MM.1S (cell line): ENCODE results near the gene CCDC102B.

Experiments used
- DNase-seq: peaks from one replicate; pipeline ENCODE4 v3.0.0-alpha.2; 2015
- H2AFZ ChIP-seq: fragments of 300-600 bp; sonication (generic); 2 replicates; pipeline ENCODE4 v1.6.0; 2016; ENCODE audit warnings: antibody characterized with exemption, low read length
- H3F3A ChIP-seq: fragments of 300-600 bp; sonication (generic); 2 replicates; pipeline ENCODE4 v1.6.1; 2016; ENCODE audit warnings: mild to moderate bottlenecking, antibody characterized with exemption, low read length, moderate library complexity, mixed read lengths; ENCODE audit not compliant: insufficient read depth
- H3K27ac ChIP-seq: fragments of 300-600 bp; sonication (generic); 2 replicates; pipeline ENCODE4 v1.5.1; 2016; ENCODE audit warnings: mild to moderate bottlenecking, low read length
- H3K27me3 ChIP-seq: fragments of 300-600 bp; sonication (generic); replicated peaks from 2 replicates; pipeline ENCODE4 v1.6.0; 2016; ENCODE audit warnings: low read length; ENCODE audit not compliant: insufficient read depth
- H3K36me3 ChIP-seq: fragments of 300-600 bp; sonication (generic); replicated peaks from 2 replicates; pipeline ENCODE4 v1.6.1; 2016; ENCODE audit warnings: mild to moderate bottlenecking, low read length, mixed read lengths; ENCODE audit not compliant: insufficient read depth
- H3K4me1 ChIP-seq: fragments of 300-600 bp; sonication (generic); 2 replicates; pipeline ENCODE4 v1.6.1; 2016; ENCODE audit warnings: low read length, mixed read lengths
- H3K4me2 ChIP-seq: fragments of 300-600 bp; sonication (generic); 2 replicates; pipeline ENCODE4 v1.6.0; 2016; ENCODE audit warnings: low read depth, low read length
- H3K4me3 ChIP-seq: fragments of 300-600 bp; sonication (generic); 2 replicates; pipeline ENCODE4 v1.5.1; 2016; ENCODE audit warnings: low read length, mixed read lengths
- H3K79me2 ChIP-seq: fragments of 300-600 bp; sonication (generic); 2 replicates; pipeline ENCODE4 v1.6.1; 2016; ENCODE audit warnings: mixed run types, low read length, mixed read lengths
- H3K9ac ChIP-seq: fragments of 300-600 bp; sonication (generic); 2 replicates; pipeline ENCODE4 v1.6.1; 2016; ENCODE audit warnings: low read length, mixed read lengths
- H3K9me2 ChIP-seq: fragments of 300-600 bp; sonication (generic); replicated peaks from 2 replicates; pipeline ENCODE4 v1.6.1; 2016; ENCODE audit warnings: mild to moderate bottlenecking, low read length, mixed read lengths; ENCODE audit not compliant: insufficient read depth
- H3K9me3 ChIP-seq: fragments of 300-600 bp; sonication (generic); replicated peaks from 2 replicates; pipeline ENCODE4 v1.6.1; 2016; ENCODE audit warnings: mild to moderate bottlenecking, low read length, mixed read lengths; ENCODE audit not compliant: insufficient read depth
- H4K20me1 ChIP-seq: fragments of 300-600 bp; sonication (generic); 2 replicates; pipeline ENCODE4 v1.6.1; 2016; ENCODE audit warnings: mild to moderate bottlenecking, low read length, moderate library complexity, mixed read lengths; ENCODE audit not compliant: insufficient read depth
- EZH2 ChIP-seq: fragments of 300-600 bp; sonication (generic); optimal IDR thresholded peaks from 2 replicates; pipeline ENCODE3; 2017; ENCODE audit warnings: low read depth, mild to moderate bottlenecking, antibody characterized with exemption, low read length, mixed read lengths
- EZH2phosphoT487 ChIP-seq: fragments of 300-600 bp; sonication (generic); IDR thresholded peaks from 2 replicates; pipeline ENCODE4 v1.6.1; 2018; ENCODE audit warnings: antibody characterized with exemption, low read length
- TF ChIP-seq, protein P1 (sequence below): fragments of 300-600 bp; sonication (generic); IDR thresholded peaks from 2 replicates; pipeline ENCODE4 v1.5.1; 2016; ENCODE audit warnings: antibody characterized with exemption, low read length, mixed read lengths

CCDC102B gene

DNA sequence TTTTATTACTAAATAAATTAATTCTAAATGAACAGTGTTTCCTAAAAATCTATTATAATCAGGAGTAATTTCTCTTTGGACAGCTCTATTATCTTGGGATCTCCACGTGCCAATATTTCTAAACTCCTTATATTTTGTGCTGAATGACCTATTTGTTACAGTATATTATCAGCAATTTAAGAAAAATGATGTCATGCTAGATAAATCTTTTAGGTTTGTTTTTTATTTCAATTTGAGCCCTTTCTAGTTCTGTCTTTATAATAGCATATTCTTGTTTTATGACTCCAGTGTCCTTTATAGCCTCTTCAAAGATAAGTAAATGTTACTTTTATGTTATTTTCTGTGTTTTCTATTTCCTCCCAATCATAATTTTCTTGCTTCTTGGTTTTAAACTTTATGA is 269.2 kb downstream of the CCDC102B start:
- no peak overlapping the region for H3K27ac ChIP-seq
- H3K4me1 ChIP-seq, result no peaks in the 10 kb centered on the region
- no peaks in the 10 kb centered on the region for H3F3A ChIP-seq
- no peak for DNase-seq
- no peaks in the 10 kb centered on the region for H3K27me3 ChIP-seq
- no peak overlapping the region for H2AFZ ChIP-seq
- no peak overlapping the region for H3K9ac ChIP-seq
- H3K9me2 ChIP-seq, result no peaks in the 10 kb centered on the region
- H3K9me3 ChIP-seq, result no peaks in the 10 kb centered on the region
- TF ChIP-seq EZH2 (no peak), EZH2phosphoT487 (no peak)
- TF ChIP-seq, protein P1, sequence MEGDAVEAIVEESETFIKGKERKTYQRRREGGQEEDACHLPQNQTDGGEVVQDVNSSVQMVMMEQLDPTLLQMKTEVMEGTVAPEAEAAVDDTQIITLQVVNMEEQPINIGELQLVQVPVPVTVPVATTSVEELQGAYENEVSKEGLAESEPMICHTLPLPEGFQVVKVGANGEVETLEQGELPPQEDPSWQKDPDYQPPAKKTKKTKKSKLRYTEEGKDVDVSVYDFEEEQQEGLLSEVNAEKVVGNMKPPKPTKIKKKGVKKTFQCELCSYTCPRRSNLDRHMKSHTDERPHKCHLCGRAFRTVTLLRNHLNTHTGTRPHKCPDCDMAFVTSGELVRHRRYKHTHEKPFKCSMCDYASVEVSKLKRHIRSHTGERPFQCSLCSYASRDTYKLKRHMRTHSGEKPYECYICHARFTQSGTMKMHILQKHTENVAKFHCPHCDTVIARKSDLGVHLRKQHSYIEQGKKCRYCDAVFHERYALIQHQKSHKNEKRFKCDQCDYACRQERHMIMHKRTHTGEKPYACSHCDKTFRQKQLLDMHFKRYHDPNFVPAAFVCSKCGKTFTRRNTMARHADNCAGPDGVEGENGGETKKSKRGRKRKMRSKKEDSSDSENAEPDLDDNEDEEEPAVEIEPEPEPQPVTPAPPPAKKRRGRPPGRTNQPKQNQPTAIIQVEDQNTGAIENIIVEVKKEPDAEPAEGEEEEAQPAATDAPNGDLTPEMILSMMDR, result no peak
- no peaks in the 10 kb centered on the region for H3K36me3 ChIP-seq
- H3K4me2 ChIP-seq, result no peak overlapping the region
- H3K4me3 ChIP-seq, result no peak overlapping the region
- H4K20me1 ChIP-seq, result no peaks in the 10 kb centered on the region
- no peaks in the 10 kb centered on the region for H3K79me2 ChIP-seq

- no peak for TF ChIP-seq EZH2
- no peak for TF ChIP-seq EZH2phosphoT487
- TF ChIP-seq, protein P1, result no peak
- Histone ChIP-seq H3K36me3 (no peaks in the 10 kb centered on the region), H3K4me3 (no peak overlapping the region), H3F3A (no peaks in the 10 kb centered on the region), H3K27ac (no peak overlapping the region), H3K9me2 (no peaks in the 10 kb centered on the region), H3K9ac (no peak overlapping the region), H2AFZ (no peak overlapping the region), H3K4me2 (no peak overlapping the region), H4K20me1 (no peaks in the 10 kb centered on the region), H3K79me2 (no peaks in the 10 kb centered on the region), H3K9me3 (no peaks in the 10 kb centered on the region), H3K27me3 (no peaks in the 10 kb centered on the region), H3K4me1 (no peaks in the 10 kb centered on the region)
- no peak for DNase-seq
These were observed 273.8 kb downstream of the CCDC102B start for GRCh38 chr18:69071680-69072079.

- Histone ChIP-seq H3F3A (no peaks in the 10 kb centered on the region), H3K9me2 (no peaks in the 10 kb centered on the region), H2AFZ (no peak overlapping the region), H3K36me3 (no peaks in the 10 kb centered on the region), H3K27me3 (no peaks in the 10 kb centered on the region), H3K9ac (no peak overlapping the region), H3K4me2 (no peak overlapping the region), H4K20me1 (no peaks in the 10 kb centered on the region), H3K79me2 (no peaks in the 10 kb centered on the region), H3K9me3 (no peaks in the 10 kb centered on the region), H3K27ac (no peak overlapping the region), H3K4me3 (no peak overlapping the region), H3K4me1 (no peaks in the 10 kb centered on the region)
- TF ChIP-seq EZH2phosphoT487, result no peak
- TF ChIP-seq, protein P1, result no peak
- TF ChIP-seq EZH2, result no peak
- no peak for DNase-seq
These were observed 284.0 kb downstream of the CCDC102B start for GRCh38 chr18:69081846-69082245.

DNA sequence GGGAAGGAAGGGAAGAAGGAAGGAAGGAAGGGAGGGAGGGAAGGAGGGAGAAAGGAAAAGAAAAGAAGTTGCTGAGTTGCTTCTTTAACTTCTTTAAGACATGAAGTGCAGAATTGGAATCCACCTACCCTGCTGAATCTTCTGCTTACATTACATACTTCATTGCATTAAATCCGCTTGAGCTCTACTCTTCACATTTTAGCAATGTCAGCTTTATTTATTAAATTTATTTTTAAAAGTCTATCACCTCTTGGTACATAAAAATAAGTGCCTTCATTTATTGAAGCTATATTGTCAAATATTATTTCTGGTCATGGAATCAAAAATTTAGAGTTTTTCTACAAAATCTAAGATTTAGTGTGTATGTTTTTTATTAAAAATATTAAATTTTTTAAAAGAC is 284.6 kb downstream of the CCDC102B start:
- Histone ChIP-seq H3K4me3 (no peak overlapping the region), H3K27me3 (no peaks in the 10 kb centered on the region), H3K79me2 (no peaks in the 10 kb centered on the region), H3K36me3 (no peaks in the 10 kb centered on the region), H3K9me2 (no peaks in the 10 kb centered on the region), H3K4me2 (no peak overlapping the region), H4K20me1 (no peaks in the 10 kb centered on the region), H3K4me1 (no peaks in the 10 kb centered on the region), H2AFZ (no peak overlapping the region), H3K27ac (no peak overlapping the region), H3K9me3 (no peaks in the 10 kb centered on the region), H3K9ac (no peak overlapping the region), H3F3A (no peaks in the 10 kb centered on the region)
- DNase-seq, result no peak
- no peak for TF ChIP-seq EZH2phosphoT487
- TF ChIP-seq, protein P1, result no peak
